Measurements from ENCODE around the gene IRX5. TPM values are rescaled to one million over a fixed set of nuclear protein-coding genes. Genes with fewer than 3 reads are reported as not detected.

The IRX5 gene
- total RNA-seq, 1 donor from 2014 or later = 0.47 TPM

- intact Hi-C loops (cut with micrococcal nuclease) = no loop called here
- DNase-seq (no peak), ATAC-seq (no peak)
Measured at GRCh38 chr16:54977211-54977610, 46.5 kb downstream of the IRX5 start.

GRCh38 chr16:54980821-54981220, 50.2 kb downstream of the IRX5 start:
- ATAC-seq (no peak), DNase-seq (no peak)
- intact Hi-C loops (cut with micrococcal nuclease) = loop anchor here (5.0 kb wide), 1 partner anchor 271 kb away; no protein-coding TSS in a partner anchor

Data from left ventricle myocardium superior (tissue), 1 donor.